Endothelial cell of umbilical vein (primary cell): ENCODE measurements around the gene MAP1LC3B. TPM values are rescaled to one million over a fixed set of nuclear protein-coding genes. Genes with fewer than 3 reads are reported as not detected.

Source experiments
- BruUV-seq: library from RNA; stranded (reverse); fragments of 400-500 nt; replicated peaks from 2 replicates; lab custom pipeline; 2021; lab: Mats Ljungman, UMichigan
- CTCF ChIA-PET: fragments of 300-600, 350-600 bp; sonication (Branson Sonifier 250); formaldehyde crosslinking; loops from one replicate; lab custom pipeline; 2021; ENCODE audit warnings: antibody characterized with exemption, inconsistent platforms; lab: Charles Lee
- POLR2A ChIA-PET: fragments of 300-600, 350-600 bp; sonication (Branson Sonifier 250); formaldehyde crosslinking; loops from one replicate; lab custom pipeline; 2021; ENCODE audit warnings: antibody characterized with exemption, inconsistent platforms; lab: Charles Lee
- DNase-seq: peaks from one replicate; pipeline ENCODE4 v3.0.0-alpha.2; 2011; ENCODE audit warnings: low read depth, low spot score
- FAIRE-seq: peaks from 2 replicates; lab custom pipeline; 2011; peaks lifted over from hg19 to GRCh38; lab: Jason Lieb, UNC
- H2AFZ ChIP-seq: 2 replicates; pipeline ENCODE4 v1.6.0; 2012; ENCODE audit warnings: low read depth, low read length, control low read depth, inconsistent platforms
- H3K27ac ChIP-seq: 2 replicates; pipeline ENCODE4 v1.5.1; 2011; ENCODE audit warnings: low read depth, mild to moderate bottlenecking, control low read depth, low read length, moderate library complexity; ENCODE audit not compliant: insufficient read depth
- H3K27me3 ChIP-seq, 2 experiments: 2 replicates each; pipeline versions ENCODE4 v1.6.0 to v1.6.1; 2011; ENCODE audit warnings: low read length in 2 of 2, mixed read lengths in 1 of 2; ENCODE audit not compliant: control insufficient read depth in 2 of 2, insufficient read depth in 2 of 2
- H3K36me3 ChIP-seq, 2 experiments: 2 replicates in 1 of 2; 3 replicates in 1 of 2; pipeline ENCODE4 v1.5.1; 2011; ENCODE audit warnings: low read length in 2 of 2, mild to moderate bottlenecking in 1 of 2, moderate library complexity in 1 of 2; ENCODE audit not compliant: control insufficient read depth in 2 of 2, insufficient read depth in 2 of 2; ENCODE audit errors: extremely low read depth in 1 of 2
- H3K4me1 ChIP-seq: 3 replicates; pipeline ENCODE4 v1.5.1; 2011; ENCODE audit warnings: mild to moderate bottlenecking, low read length; ENCODE audit not compliant: control insufficient read depth, insufficient read depth; ENCODE audit errors: extremely low read depth
- H3K4me2 ChIP-seq: 2 replicates; pipeline ENCODE4 v1.6.1; 2011; ENCODE audit warnings: low read length, control low read depth, mixed read lengths; ENCODE audit not compliant: insufficient read depth
- H3K4me3 ChIP-seq, 3 experiments: fragments of 200-600 bp in 1 of 3; sonication (generic), shearing (Covaris generic) in 1 of 3; replicated peaks in 1 of 3; 2 replicates each; pipeline ENCODE4 v1.5.1; 2011 to 2016; ENCODE audit warnings: control low read depth in 3 of 3, low read length in 3 of 3, mild to moderate bottlenecking in 2 of 3, inconsistent platforms in 1 of 3, low read depth in 1 of 3, moderate library complexity in 1 of 3; ENCODE audit not compliant: insufficient read depth in 1 of 3
- H3K79me2 ChIP-seq: 2 replicates; pipeline ENCODE4 v1.6.0; 2012; ENCODE audit warnings: low read length, inconsistent platforms; ENCODE audit not compliant: control insufficient read depth, insufficient read depth
- H3K9ac ChIP-seq: replicated peaks from 2 replicates; pipeline ENCODE3; 2011; ENCODE audit warnings: low read length, control low read depth; ENCODE audit not compliant: insufficient read depth; ENCODE audit errors: extremely low read depth
- H3K9me1 ChIP-seq: replicated peaks from 3 replicates; pipeline ENCODE4 v1.6.0; 2011; ENCODE audit warnings: mild to moderate bottlenecking, low read length; ENCODE audit not compliant: control insufficient read depth, insufficient read depth; ENCODE audit errors: extremely low read depth
- H3K9me3 ChIP-seq: replicated peaks from 2 replicates; pipeline ENCODE4 v1.5.1; 2012; ENCODE audit warnings: low read length, inconsistent platforms; ENCODE audit not compliant: control insufficient read depth, insufficient read depth
- H4K20me1 ChIP-seq: replicated peaks from 2 replicates; pipeline ENCODE3; 2011; ENCODE audit warnings: mild to moderate bottlenecking, low read length; ENCODE audit not compliant: control insufficient read depth, insufficient read depth; ENCODE audit errors: extremely low read depth
- CTCF ChIP-seq, 2 donors: IDR thresholded peaks; 1 replicate in 1 of 2; 2 replicates in 1 of 2; pipeline ENCODE4 v1.5.1; 2011; ENCODE audit warnings: low read length in 2 of 2, mild to moderate bottlenecking in 2 of 2, moderate library complexity in 2 of 2, control low read depth in 1 of 2, inconsistent platforms in 1 of 2, low read depth in 1 of 2; ENCODE audit not compliant: insufficient read depth in 1 of 2; ENCODE audit errors: extremely low read depth in 1 of 2
- EZH2 ChIP-seq: IDR thresholded peaks from 2 replicates; pipeline ENCODE4 v1.6.1; 2012; ENCODE audit warnings: borderline replicate concordance, low read depth, mild to moderate bottlenecking, moderate library complexity, low read length, inconsistent platforms; ENCODE audit not compliant: severe bottlenecking
- FOS ChIP-seq: IDR thresholded peaks from 2 replicates; pipeline ENCODE4 v1.6.1; 2011; ENCODE audit warnings: mild to moderate bottlenecking, low read length, moderate library complexity, borderline replicate concordance; ENCODE audit not compliant: insufficient read depth
- GATA2 ChIP-seq: IDR thresholded peaks from 2 replicates; pipeline ENCODE4 v1.7.0; 2011; ENCODE audit warnings: low read depth, mild to moderate bottlenecking, moderate library complexity, mixed read lengths, low read length; ENCODE audit not compliant: insufficient read length, insufficient read depth
- JUN ChIP-seq: IDR thresholded peaks from 2 replicates; pipeline ENCODE4 v1.6.1; 2011; ENCODE audit warnings: borderline replicate concordance, low read depth; ENCODE audit not compliant: insufficient read length, insufficient read depth
- MYC ChIP-seq: IDR thresholded peaks from one replicate; pipeline ENCODE4 v1.6.1; 2011; ENCODE audit warnings: mild to moderate bottlenecking, low read depth, low read length
- POLR2A ChIP-seq: IDR thresholded peaks from 2 replicates; pipeline ENCODE4 v1.6.1; 2012; ENCODE audit warnings: low read depth, mild to moderate bottlenecking, control low read depth, low read length
- POLR2AphosphoS5 ChIP-seq: IDR thresholded peaks from 2 replicates; pipeline ENCODE4 v1.6.1; 2012; ENCODE audit warnings: low read depth, mild to moderate bottlenecking, control low read depth, low read length, moderate library complexity; ENCODE audit not compliant: insufficient read depth
- dilution Hi-C: fragments of 300-500 bp; cut with MboI; formaldehyde crosslinking; loops from one replicate; pipeline ENCODE4 v1.15.0; 2019; ENCODE audit warnings: low sequenced_read_pairs; ENCODE audit not compliant: extremely low pct_ligation_motif_present
- intact Hi-C: fragments of 100-400 bp; cut with micrococcal nuclease; formaldehyde crosslinking; loops from one replicate; pipeline ENCODE4 v1.10.0; 2022
- polyA plus RNA-seq, 4 experiments: library from polyadenylated mRNA; depleted of rRNA in 3 of 4; stranded (reverse) in 3 of 4; unstranded in 1 of 4; fragments of >200 nt; gene quantifications; 2 replicates each; pipeline versions ENCODE4 v1.2.1 to v1.2.3, GENCODE V29; 2011 to 2012; ENCODE audit warnings: missing spikeins in 1 of 4
- total RNA-seq: library from RNA; stranded (reverse); gene quantifications from 2 replicates; pipeline ENCODE4 v1.2.3, GENCODE V29; 2021
- TF ChIP-seq, protein P1 (sequence below): IDR thresholded peaks from 2 replicates; pipeline ENCODE4 v1.6.1; 2011; ENCODE audit not compliant: insufficient read depth, insufficient read length

The MAP1LC3B gene
- total and polyA plus RNA-seq, 2 donors (not counting 3 experiments of a cell fraction or from before 2014, with no cell fraction given): 40.7 to 99.9 TPM

DNA sequence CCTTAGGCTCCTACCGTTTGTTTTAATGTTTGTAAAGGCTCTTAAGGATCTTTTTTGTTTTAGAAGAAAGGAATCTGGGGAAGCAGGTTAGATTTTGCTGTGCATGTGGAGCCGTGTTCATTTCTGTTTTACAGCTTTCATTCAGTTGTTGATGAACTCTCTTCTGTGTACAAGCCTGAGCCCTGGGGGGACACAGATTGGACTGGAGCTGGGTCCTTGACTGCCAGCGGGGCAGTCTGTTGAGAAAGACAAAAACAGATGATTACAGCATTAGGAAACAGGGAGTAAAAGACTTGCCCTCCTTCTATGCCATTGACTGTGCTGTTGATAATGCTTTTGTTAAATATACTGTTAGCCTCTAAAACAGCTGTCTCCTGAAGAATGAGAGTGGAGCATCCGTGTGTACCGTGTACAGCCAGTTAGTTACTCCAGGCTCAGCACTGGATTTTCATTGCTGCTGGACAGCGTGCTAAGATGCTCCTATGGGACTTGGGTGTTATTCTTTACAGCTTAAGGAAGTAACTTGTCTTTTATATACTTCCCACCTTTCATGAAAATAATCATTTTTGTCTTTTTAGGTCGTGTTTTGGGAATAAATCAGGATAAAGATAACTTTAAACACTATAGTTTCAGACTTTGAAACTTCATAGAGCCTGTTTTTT is 3.2 kb downstream of the MAP1LC3B start:
- Histone ChIP-seq H3K27ac (no peak overlapping the region), H3K36me3 (peaks cover 5 to 6% of the 10 kb centered on the region in 2 experiments), H3K9me3 (no peaks in the 10 kb centered on the region), H3K79me2 (peaks cover 63% of the 10 kb centered on the region), H3K4me1 (peaks cover 16% of the 10 kb centered on the region), H3K9me1 (no peaks in the 10 kb centered on the region), H3K4me2 (no peak overlapping the region), H2AFZ (no peak overlapping the region), H3K4me3 (no peak overlapping the region), H3K9ac (no peak overlapping the region), H4K20me1 (peaks cover 11% of the 10 kb centered on the region), H3K27me3 (no peaks in the 10 kb centered on the region)
- TF ChIP-seq JUN (no peak), GATA2 (no peak), MYC (no peak), CTCF (IDR thresholded peaks at IDR 0.05; ENCODE audit: extremely low read depth in 1 of 2, insufficient read depth in 1 of 2, low read depth in 1 of 2, low read length in 2 of 2) (no peak), EZH2 (no peak), FOS (no peak), POLR2A (no peak), POLR2AphosphoS5 (no peak)
- TF ChIP-seq, protein P1, sequence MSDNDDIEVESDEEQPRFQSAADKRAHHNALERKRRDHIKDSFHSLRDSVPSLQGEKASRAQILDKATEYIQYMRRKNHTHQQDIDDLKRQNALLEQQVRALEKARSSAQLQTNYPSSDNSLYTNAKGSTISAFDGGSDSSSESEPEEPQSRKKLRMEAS: no peak
- ChIA-PET POLR2A (interaction anchor here (1.3 kb wide), 1 partner anchor 12 kb away, joined by 3 read pairs; no protein-coding TSS in a partner anchor), CTCF (interaction anchor here (1.3 to 2.5 kb wide), 5 partner anchors 12 to 241 kb away, joined by 3 to 11 read pairs (median 7); no protein-coding TSS in a partner anchor)
- BruUV-seq: no TSS peak
- intact Hi-C loops: no loop called here
- no peak for DNase-seq
- dilution Hi-C loops: no loop called here
- FAIRE-seq: no peak
